Type B pancreatic cell (in vitro differentiated cells): Measurements from ENCODE around the gene EMP1. TPM values are rescaled to one million over a fixed set of nuclear protein-coding genes. Genes with fewer than 3 reads are reported as not detected.

Source experiments
- DNase-seq: peaks from one replicate; pipeline ENCODE4 v3.0.0; 2021; ENCODE audit warnings: mixed read lengths; ENCODE audit not compliant: unreplicated experiment; ENCODE audit errors: extremely low spot score
- H3K27ac Mint-ChIP-seq: 2 replicates; pipeline ENCODE4 v1.8.0; 2021; ENCODE audit warnings: mild to moderate bottlenecking, mixed read lengths
- H3K27me3 Mint-ChIP-seq: 2 replicates; pipeline ENCODE4 v1.8.0; 2021; ENCODE audit warnings: mixed read lengths
- H3K36me3 Mint-ChIP-seq: 2 replicates; pipeline ENCODE4 v1.8.0; 2021; ENCODE audit warnings: mixed read lengths
- H3K4me1 Mint-ChIP-seq: one replicate; pipeline ENCODE4 v1.8.0; 2021; ENCODE audit warnings: mixed read lengths; ENCODE audit not compliant: unreplicated experiment
- H3K4me3 Mint-ChIP-seq: 2 replicates; pipeline ENCODE4 v1.8.0; 2021; ENCODE audit warnings: mild to moderate bottlenecking, mixed read lengths
- H3K9me3 Mint-ChIP-seq: 2 replicates; pipeline ENCODE4 v1.8.0; 2021; ENCODE audit warnings: mixed read lengths
- long read RNA-seq: library from polyadenylated mRNA; unstranded; transcript quantifications from one replicate; pipeline ENCODE4 v2.0.0, GENCODE V29; 2020
- total RNA-seq: library from RNA; stranded (reverse); gene quantifications from 2 replicates; pipeline ENCODE4 v1.2.1, GENCODE V29; 2021; ENCODE audit warnings: low replicate concordance
- TF ChIP-seq, protein P1 (sequence below): fragments of 200-600 bp; sonication (generic); conservative IDR thresholded peaks from 2 replicates; pipeline ENCODE4 v1.5.0; 2021; ENCODE audit warnings: antibody characterized with exemption, mild to moderate bottlenecking

Gene EMP1, protein sequence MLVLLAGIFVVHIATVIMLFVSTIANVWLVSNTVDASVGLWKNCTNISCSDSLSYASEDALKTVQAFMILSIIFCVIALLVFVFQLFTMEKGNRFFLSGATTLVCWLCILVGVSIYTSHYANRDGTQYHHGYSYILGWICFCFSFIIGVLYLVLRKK
- total RNA-seq = 340 and 2,561 TPM in 2 replicates
- long read RNA-seq, full-length matches to known transcripts = 23 of 355 reads
- long read RNA-seq, partial matches to known transcripts = 0 of 355 reads
- long read RNA-seq, other reads (novel, unspliced or antisense) = 332 of 355 reads

DNA sequence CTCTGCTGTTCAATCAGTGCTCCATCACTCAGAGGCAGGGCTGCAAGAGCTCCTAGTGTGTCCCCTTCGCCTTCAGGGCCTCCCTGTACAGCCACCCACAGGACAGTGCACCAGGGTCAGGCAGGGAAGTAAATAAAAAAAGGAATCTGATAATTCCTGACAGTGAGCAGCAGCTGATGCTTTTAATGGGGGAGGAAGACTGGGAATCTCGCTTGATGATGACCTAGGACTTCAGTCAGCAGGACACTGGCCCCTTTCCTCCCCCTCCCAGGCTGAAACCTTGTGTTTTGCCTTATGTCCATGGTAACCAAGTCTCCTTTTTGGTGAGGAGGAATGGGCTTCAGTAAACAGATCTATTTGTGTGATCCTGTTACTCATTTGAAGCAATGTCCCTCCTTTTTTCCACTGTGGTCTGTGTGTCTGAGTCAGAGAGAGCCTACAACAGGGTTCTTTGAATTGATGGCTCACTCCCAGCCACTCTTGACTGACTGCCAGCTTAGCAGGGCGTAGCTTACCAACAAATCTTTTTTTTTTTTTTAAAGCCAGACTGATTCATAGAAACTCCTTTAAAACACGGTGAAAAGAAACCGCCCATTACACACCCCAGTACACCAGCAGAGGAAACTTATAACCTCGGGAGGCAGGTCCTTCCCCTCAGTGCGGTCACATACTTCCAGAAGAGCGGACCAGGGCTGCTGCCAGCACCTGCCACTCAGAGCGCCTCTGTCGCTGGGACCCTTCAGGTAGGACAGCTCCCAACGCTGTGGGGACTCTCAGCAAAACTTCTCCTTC is at the start of gene EMP1:
Gene EMP1, plus strand, starts transcription at position 597 of the 792 bp plus-strand sequence. CDS start 14,785 bp downstream, outside the sequence.
- Mint-ChIP-seq H3K36me3 (peaks cover 26% of the 10 kb centered on the region), H3K27me3 (peaks cover 2% of the 10 kb centered on the region), H3K4me1 (peaks cover 44% of the 10 kb centered on the region), H3K4me3 (peak within 1 kb of the TSS; percentile 88), H3K9me3 (peaks cover 5% of the 10 kb centered on the region), H3K27ac (peak within 1 kb of the TSS; percentile 99)
- TF ChIP-seq, protein P1, sequence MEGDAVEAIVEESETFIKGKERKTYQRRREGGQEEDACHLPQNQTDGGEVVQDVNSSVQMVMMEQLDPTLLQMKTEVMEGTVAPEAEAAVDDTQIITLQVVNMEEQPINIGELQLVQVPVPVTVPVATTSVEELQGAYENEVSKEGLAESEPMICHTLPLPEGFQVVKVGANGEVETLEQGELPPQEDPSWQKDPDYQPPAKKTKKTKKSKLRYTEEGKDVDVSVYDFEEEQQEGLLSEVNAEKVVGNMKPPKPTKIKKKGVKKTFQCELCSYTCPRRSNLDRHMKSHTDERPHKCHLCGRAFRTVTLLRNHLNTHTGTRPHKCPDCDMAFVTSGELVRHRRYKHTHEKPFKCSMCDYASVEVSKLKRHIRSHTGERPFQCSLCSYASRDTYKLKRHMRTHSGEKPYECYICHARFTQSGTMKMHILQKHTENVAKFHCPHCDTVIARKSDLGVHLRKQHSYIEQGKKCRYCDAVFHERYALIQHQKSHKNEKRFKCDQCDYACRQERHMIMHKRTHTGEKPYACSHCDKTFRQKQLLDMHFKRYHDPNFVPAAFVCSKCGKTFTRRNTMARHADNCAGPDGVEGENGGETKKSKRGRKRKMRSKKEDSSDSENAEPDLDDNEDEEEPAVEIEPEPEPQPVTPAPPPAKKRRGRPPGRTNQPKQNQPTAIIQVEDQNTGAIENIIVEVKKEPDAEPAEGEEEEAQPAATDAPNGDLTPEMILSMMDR = no peak
- DNase-seq = no peak

DNA sequence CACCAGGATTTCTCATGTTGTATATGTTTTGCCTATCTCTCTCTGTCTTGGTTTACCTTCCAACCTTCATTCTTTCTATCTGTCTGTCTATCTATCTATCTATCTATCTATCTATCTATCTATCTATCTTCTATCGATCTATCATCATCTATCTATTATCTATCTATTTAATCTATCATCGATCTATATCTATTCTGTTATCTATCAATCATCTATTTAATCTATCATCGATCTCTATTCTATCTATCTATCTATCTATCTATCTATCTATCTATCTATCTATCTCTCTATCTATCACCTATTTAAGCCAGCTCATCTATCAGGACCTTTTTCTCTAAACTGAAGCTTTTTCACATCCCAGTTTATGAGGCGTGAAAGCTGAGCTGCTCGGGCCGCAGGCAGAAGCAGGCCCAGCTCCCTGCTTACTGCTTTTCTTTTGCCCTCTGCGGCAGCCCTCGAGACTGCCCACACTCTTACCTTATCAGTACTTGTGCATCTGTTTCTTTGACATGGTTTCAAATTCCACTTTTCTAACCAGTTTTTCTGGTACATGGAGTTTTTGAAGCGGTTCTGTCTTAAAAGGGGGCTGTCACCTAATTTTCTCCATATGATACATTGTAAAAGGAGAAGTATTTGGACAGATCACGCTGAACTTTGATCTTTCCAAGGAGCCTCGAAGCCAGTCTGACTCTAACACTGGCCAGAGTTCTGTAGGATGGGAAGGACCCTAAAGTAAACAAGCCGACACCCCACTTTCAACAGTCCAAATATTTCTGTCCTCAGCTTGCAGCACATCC is 48.6 kb upstream of the EMP1 start:
- peaks cover 17% of the 10 kb centered on the region for H3K36me3 Mint-ChIP-seq
- peaks cover 8% of the 10 kb centered on the region for H3K9me3 Mint-ChIP-seq
- no peak for DNase-seq
- TF ChIP-seq, protein P1 = no peak
- peaks cover 22% of the 10 kb centered on the region for H3K4me1 Mint-ChIP-seq
- peak overlapping the region; percentile 87 for H3K27ac Mint-ChIP-seq
- no peaks in the 10 kb centered on the region for H3K27me3 Mint-ChIP-seq
- H3K4me3 Mint-ChIP-seq = peak overlapping the region; percentile 70

DNA sequence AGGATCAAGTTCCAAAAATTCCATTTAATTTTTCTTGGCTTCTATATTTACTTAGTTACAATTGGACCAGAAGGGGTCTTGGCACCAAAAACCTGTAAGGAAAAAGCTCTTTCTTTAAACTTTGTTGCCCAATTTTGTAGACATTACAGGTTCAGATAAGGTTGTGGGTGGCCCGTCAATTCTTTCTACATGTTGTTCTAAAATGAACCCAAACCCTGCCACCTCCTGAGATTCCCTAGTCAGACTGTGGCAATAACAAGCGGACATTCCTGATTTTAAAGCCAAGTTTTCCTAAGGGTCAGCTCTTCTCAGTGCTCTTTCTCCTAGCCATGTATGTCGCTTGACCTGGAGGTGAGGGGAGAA is 48.1 kb upstream of the EMP1 start:
- Mint-ChIP-seq H3K4me1 (peaks cover 22% of the 10 kb centered on the region), H3K27me3 (no peaks in the 10 kb centered on the region), H3K27ac (peak overlapping the region; percentile 87), H3K4me3 (peak overlapping the region; percentile 26), H3K9me3 (peaks cover 5% of the 10 kb centered on the region), H3K36me3 (peaks cover 14% of the 10 kb centered on the region)
- DNase-seq = no peak
- TF ChIP-seq, protein P1 = no peak

DNA sequence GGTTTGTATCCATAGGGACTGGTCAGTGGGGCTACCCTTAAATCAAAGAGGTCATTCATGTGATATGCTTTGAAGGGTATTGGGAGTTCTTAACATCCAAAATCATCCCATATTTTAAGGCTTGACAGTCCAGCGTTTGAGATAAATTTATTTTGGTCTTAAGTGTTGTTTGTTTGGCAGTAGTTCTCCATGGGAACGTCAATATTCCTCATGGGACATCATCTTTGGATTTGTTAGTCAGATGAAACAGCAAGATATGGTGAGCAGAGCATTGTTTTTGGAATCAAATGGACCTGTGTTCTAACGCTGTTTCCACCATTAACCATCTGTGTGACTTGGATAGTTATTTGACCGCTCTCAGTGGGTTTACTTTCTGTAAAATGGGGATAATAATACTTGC is 47.1 kb upstream of the EMP1 start:
- Mint-ChIP-seq H3K27me3 (no peaks in the 10 kb centered on the region), H3K36me3 (peaks cover 14% of the 10 kb centered on the region), H3K27ac (no peak overlapping the region), H3K4me3 (no peak overlapping the region), H3K9me3 (peaks cover 5% of the 10 kb centered on the region), H3K4me1 (peaks cover 16% of the 10 kb centered on the region)
- TF ChIP-seq, protein P1 = no peak
- DNase-seq = no peak

DNA sequence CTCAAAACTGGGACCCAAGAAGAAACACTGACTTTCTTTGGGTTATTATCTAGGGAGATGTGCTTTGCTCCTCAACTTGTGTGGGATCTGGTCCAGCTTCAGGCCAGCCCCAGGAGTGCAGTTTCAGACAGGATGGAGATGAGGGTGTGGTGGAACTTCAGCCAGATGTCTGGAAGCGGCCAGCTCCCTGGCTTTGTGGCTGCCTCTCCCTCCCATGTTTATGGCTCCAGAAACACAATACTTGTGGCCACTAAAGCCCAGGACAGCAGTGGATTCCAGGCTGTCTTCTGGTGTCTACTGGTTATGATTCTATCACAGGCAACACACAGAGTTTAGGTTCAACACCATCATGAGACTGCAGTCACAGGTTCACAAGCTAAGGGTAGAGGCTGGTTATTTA is 44.2 kb upstream of the EMP1 start:
- TF ChIP-seq, protein P1 = no peak
- Mint-ChIP-seq H3K9me3 (no peaks in the 10 kb centered on the region), H3K36me3 (peaks cover 11% of the 10 kb centered on the region), H3K27ac (no peak overlapping the region), H3K4me3 (no peak overlapping the region), H3K27me3 (no peaks in the 10 kb centered on the region), H3K4me1 (peaks cover 11% of the 10 kb centered on the region)
- no peak for DNase-seq
